NCI-H1417 treated with DMSO at 0.1 percent for 48 hours (cell line): Measurements from ENCODE around the gene RGPD3.
"Not testable (repeated sequence)": the region's sequence is repeated elsewhere in the genome, so short reads cannot be mapped to it uniquely, and the experiment has no call there.

Experiments
- DNase-seq: peaks from one replicate; lab custom pipeline; 2025; lab: John Stamatoyannopoulos, UW

RGPD3 gene

GRCh38 chr2:106479563-106479962 lies 11.3 kb upstream of the RGPD3 start:
- DNase-seq = not testable (repeated sequence)

- DNase-seq = not testable (repeated sequence)
Measured at GRCh38 chr2:106477647-106478046, 9.4 kb upstream of the RGPD3 start.

DNA sequence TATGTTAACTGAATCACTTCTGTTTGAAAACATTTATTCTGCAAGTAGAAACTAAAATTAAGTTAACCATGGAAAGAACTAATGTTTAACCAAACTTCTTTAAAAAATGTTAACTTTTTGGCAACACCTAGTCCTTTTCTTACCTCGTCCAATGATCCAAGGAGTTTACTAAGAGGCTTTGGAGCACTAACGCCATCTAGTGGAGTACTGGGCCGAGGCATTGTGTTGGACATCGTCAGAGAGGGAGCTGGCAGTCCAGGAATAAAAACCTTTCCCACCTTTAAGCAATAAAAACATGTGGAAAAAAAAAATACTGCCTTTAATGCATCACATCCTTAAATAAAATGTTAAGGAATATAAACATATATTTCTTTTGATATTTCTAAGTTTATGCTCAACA lies 2.4 kb upstream of the RGPD3 start:
- not testable (repeated sequence) for DNase-seq

- DNase-seq = not testable (repeated sequence)
Measured at GRCh38 chr2:106467516-106467915, 697 bp downstream of the RGPD3 start.

- not testable (repeated sequence) for DNase-seq
Measured at GRCh38 chr2:106461882-106462281, 6.3 kb downstream of the RGPD3 start.

DNA sequence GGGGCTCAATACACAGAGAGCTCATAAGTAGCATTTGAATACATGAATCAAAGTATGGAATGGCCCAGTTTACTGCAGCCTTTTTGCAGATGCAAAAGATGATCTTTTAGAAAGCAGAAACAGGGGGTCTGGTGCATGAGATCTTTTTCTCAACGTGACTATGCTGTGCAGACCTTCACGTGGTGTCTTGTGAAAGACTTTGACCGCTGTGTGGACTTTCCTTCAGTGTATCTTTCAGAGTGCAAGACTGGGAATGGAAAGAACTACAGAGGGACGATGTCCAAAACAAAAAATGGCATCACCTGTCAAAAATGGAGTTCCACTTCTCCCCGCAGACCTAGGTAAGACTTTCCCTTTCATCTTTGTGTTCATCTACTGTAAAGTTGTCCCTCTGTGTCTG lies 77.5 kb downstream of the RGPD3 start:
- DNase-seq = not testable (repeated sequence)

GRCh38 chr2:106388814-106389410 lies 79.3 kb downstream of the RGPD3 start:
- DNase-seq = not testable (repeated sequence)

DNA sequence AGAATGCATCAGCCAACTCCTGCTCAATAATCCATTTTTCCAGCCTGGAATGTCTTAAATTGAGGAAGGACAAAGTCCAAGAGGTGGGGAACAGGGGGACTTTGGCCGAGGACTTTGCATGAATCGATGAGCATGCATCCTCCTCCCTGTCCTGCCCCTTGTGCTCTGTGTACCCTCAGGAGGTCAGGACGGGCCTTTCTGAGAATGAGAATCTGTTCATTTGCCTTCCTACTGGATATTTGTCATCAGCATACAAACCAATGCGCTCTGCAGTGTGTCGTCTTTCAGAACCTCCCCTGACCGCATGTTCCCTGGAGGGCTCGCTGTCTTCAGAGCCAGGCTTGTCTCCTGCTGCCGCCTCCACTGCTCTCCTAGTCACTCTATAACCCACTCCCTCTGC lies 83.7 kb downstream of the RGPD3 start:
- DNase-seq = not testable (repeated sequence)

DNA sequence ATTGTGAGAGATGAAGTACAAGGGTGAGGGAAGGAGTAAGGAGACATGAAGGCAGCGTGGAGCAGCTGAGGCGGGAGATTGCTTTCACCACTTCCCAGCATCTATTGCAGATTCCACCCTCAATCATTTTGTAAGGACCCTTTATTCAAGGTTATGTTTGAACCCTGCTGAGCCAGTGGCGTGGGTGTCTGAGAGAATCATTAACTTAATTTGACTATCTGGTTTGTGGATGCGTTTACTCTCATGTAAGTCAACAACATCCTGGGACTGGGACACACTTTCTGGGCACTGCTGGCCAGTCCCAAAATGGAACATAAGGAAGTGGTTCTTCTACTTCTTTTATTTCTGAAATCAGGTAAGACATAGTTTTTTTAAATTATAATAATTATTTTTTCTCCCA lies 86.3 kb downstream of the RGPD3 start:
- not testable (repeated sequence) for DNase-seq

- DNase-seq = not testable (repeated sequence)
Measured at GRCh38 chr2:106379567-106379966, 88.6 kb downstream of the RGPD3 start.

DNA sequence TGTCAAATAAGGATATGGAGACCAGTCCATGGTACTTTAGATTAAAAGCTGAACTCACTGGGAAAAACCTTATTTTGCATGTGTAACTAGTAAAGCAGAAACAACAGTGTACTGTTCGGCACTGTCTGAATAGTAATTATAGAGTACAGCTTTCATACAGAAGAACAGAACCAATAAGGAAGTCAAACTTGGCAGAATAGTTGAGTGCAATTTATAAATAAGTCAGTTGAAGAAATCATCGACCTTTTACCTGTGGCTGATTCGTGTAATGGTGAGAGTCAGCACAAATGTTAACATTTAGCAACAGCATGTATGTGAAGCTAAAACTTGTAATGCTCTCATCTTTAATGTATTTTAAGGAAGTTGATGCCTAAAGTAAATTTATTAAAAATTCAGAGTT lies 99.0 kb downstream of the RGPD3 start:
- DNase-seq = not testable (repeated sequence)

DNA sequence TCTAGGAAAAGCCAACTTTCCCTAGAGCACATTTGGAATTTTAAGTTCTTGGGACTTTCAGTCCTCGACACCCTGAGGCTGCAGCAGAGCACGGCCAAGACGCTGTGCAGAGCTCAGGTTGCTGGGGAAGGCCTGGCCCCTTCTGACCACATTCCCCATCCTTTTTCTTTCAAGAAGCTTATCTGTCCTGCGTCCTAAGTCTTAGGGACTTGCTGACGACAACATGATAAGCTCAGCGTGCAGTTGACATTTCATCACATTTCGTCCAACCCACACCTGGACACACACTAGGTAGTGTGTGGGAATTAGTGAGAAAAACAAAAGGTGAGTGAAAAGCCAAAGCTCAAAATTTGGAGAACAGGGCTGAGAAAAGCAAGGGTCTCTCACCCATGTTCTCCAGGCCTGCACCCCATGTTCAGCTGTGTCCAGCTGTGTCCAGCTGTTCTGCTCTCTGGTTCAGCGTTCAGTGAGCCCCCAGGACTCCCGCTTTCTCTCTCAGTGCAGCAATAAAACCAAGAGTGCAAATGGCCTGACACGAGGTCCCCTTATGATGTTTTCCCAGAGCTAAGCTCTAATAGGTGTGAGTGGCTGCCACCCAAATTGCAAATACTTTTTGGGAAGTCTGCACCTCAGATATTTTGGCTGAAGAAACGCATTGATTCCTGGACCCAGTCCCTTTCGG lies 101.9 kb downstream of the RGPD3 start:
- DNase-seq = no peak

DNA sequence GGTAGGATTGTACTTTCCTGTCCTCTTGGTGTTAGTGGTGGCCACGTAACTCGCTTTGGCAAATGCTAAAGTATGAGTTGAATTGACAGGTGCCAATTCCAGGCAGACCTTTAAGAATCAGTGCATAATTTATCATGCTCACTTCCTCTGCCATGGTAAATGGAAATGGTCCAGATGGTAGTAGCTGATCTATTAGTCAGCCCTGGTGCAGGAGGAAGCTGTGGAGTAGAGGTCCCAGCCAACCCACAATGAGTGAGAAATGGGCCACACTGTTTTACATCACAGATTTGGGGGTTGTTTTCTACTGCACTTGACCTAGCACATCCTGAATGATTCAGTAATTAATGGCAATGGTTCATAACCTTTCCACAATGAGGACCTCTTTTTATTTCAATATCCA lies 104.4 kb downstream of the RGPD3 start:
- DNase-seq = no peak

- no peak for DNase-seq
Measured at GRCh38 chr2:106362789-106363188, 105.4 kb downstream of the RGPD3 start.

DNA sequence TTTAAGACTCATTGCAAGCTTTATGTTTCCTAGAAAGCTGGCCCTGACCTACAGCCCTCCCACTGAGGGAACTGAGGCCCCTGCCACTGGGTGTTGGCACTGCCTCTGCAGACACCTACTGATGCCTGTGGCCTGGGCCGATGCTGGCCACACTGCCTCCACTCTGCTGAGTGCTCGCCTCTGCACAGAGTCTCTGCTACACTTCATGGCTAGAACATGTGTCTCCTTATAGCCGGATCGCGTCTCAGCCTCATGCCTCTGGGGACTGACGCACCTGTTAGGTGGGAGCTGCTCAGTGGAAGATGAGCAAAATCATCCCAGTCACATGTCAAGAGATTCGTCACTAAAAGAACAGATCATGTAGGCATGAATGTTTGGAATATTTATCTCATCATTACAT lies 108.7 kb downstream of the RGPD3 start:
- no peak for DNase-seq

DNA sequence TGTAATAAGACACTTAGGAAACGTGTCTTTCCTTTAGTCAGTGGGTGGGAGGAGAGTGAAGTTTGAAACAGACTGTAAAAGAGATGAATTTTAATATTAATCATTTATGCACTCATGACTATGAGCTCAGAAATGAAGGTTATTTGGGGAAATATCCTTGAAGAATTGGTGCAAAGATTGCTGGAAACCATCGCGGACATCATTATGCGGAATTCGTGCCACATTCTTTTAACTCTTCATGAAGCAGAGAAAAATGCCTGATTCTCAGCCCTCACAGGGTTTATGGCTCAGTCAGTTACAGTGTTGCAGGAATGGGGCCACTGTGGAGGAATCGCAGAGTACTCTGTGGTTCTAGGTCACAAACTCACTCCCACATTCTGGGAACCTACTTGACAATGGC lies 109.7 kb downstream of the RGPD3 start:
- no peak for DNase-seq

GRCh38 chr2:106358081-106358480 lies 110.1 kb downstream of the RGPD3 start:
- DNase-seq = no peak

- no peak for DNase-seq
Measured at GRCh38 chr2:106356291-106356690, 111.9 kb downstream of the RGPD3 start.

DNA sequence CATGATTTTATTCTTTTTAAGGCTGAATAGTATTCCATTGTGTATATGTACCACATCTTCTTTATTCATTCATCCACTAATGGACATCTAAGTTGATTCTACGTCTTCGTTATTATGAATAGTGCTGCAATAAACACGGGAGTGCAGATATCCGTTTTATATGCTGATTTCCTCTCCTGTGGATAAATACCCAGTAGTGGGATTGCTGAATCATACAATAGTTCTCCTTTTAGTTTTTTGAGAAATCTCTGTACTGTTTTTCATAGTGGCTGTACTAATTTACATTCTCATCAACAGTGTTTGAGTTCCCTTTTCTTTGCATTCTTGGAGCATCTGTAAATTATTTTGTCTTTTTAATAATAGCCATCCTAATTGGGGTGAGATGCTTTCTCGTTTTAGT lies 114.5 kb downstream of the RGPD3 start:
- no peak for DNase-seq

- DNase-seq = no peak
Measured at GRCh38 chr2:106350980-106351379, 117.2 kb downstream of the RGPD3 start.

DNA sequence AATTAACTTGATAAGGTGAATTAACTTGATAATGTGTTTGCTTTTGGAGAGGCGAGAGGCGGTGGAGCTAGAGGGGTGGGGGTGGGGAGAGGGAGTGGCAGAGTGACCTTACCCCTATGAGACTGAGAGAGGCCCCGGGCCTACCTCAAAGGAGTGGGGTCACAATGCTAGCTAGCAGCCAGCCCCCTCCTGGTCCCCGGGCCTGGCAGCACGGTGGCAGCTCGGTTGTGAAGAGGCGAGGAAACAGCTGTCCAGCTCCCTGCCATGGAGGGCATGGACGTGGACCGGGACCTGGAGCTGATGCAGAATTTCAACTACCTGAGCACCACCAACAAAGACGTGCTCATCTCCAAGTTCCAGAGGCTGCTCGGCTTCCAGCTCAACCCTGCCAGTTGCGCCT lies 123.9 kb downstream of the RGPD3 start:
- no peak for DNase-seq

DNA sequence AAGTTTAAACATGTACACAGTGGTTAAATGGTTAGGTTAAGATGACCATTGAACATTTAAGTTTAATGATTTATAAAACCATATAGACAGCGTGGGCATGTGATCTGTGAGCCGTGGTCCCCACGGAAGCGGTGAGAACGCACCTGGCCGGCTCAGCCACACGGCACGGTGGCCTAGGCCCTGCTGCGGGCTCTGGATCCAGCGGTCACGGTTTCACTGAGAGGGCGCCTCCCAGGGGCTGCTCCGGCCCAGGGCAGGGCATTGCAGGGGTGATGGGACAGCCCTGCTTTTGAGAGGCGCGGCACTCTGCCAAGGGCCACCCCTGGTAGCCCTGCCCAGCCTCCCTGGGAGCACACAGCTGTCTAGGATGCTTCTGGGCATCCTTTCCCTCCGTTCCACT lies 124.9 kb downstream of the RGPD3 start:
- DNase-seq = no peak

- no peak for DNase-seq
Measured at GRCh38 chr2:106342831-106343251, 125.4 kb downstream of the RGPD3 start.

DNA sequence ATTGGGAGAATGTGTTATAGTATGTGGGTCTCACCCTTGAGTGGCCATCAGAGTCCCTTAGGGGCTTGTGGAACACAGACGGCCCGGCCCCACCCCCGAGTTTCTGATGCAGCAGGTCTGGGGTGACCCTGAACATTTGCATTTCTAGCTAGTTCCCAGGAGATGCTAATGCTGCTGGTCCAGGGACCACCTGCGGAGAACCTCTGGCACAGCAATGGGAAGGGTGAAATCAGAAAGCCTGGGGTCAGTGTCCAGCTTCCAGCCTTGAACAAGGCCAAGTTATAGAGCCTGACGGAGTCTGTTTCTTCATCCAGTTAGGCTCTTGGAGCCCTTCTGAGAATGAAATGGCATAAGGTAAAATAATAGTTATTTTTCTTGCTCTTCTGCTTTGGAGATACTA lies 126.5 kb downstream of the RGPD3 start:
- DNase-seq = no peak
